HepG2 (cell line): ENCODE measurements around the gene RARS2. TPM values are rescaled to one million over a fixed set of nuclear protein-coding genes. Genes with fewer than 3 reads are reported as not detected.
A peak's percentile ranks its signal among the peaks of the same experiment; 100 is the strongest.

Experiments
- ASH2L ChIP-seq: fragments of 300-600, 200-600 bp; sonication (generic); IDR thresholded peaks from 2 replicates; pipeline ENCODE4 v1.7.0; 2017; ENCODE audit warnings: low read depth, mild to moderate bottlenecking, moderate library complexity, mixed read lengths, low read length; ENCODE audit not compliant: insufficient read length
- ATF7-NPFF ChIP-seq: sonication (generic); formaldehyde crosslinking; IDR thresholded peaks from 2 replicates; pipeline ENCODE4 v1.8.1; 2023; ENCODE audit warnings: mild to moderate bottlenecking, low read depth, missing genetic modification reagents, moderate library complexity
- CBX2 ChIP-seq, 2 experiments: fragments of 200-600 bp in 1 of 2; sonication (generic); formaldehyde crosslinking in 1 of 2; IDR thresholded peaks; 2 replicates each; pipeline versions ENCODE4 v1.7.0 to v1.8.1; 2018 to 2022; ENCODE audit warnings: low read depth in 2 of 2, low read length in 1 of 2, mild to moderate bottlenecking in 1 of 2, missing genetic modification reagents in 1 of 2
- CREM ChIP-seq, 2 experiments: sonication (generic) in 1 of 2; formaldehyde crosslinking in 1 of 2; IDR thresholded peaks; 2 replicates each; pipeline versions ENCODE4 v1.4.0 to v1.6.1; 2016 to 2020; ENCODE audit warnings: antibody characterized with exemption in 1 of 2, mild to moderate bottlenecking in 1 of 2, missing genetic modification reagents in 1 of 2
- ELF3 ChIP-seq: IDR thresholded peaks from 2 replicates; pipeline ENCODE4 v1.6.1; 2016; ENCODE audit warnings: missing genetic modification reagents, missing compliant biosample characterization
- ELK4 ChIP-seq: sonication (generic); formaldehyde crosslinking; IDR thresholded peaks from 2 replicates; pipeline ENCODE4 v1.9.0; 2021; ENCODE audit warnings: missing genetic modification reagents, borderline replicate concordance
- MAFF ChIP-seq: IDR thresholded peaks from 2 replicates; pipeline ENCODE4 v1.6.1; 2011; ENCODE audit warnings: low read depth, low read length, improper control_type of control experiment
- ZKSCAN8 ChIP-seq: IDR thresholded peaks from 2 replicates; pipeline ENCODE4 v1.6.1; 2016; ENCODE audit warnings: borderline replicate concordance, missing genetic modification reagents, missing compliant biosample characterization
- ZNF232 ChIP-seq: sonication (generic); formaldehyde crosslinking; IDR thresholded peaks from 2 replicates; pipeline ENCODE4 v1.4.0; 2020; ENCODE audit warnings: missing genetic modification reagents, borderline replicate concordance
- ZNF256 ChIP-seq: sonication (generic); formaldehyde crosslinking; conservative IDR thresholded peaks from 2 replicates; pipeline ENCODE4 v1.4.0; 2020; ENCODE audit warnings: missing genetic modification reagents
- ZNF512 ChIP-seq: sonication (generic); formaldehyde crosslinking; IDR thresholded peaks from 2 replicates; pipeline ENCODE4 v1.4.0; 2020; ENCODE audit warnings: mild to moderate bottlenecking, missing genetic modification reagents
- polyA plus RNA-seq, 8 experiments: library from polyadenylated mRNA; depleted of rRNA in 3 of 8; stranded (reverse) in 7 of 8; unstranded in 1 of 8; fragments of >200 nt; fragmentation: Illumina TruSeq in 4 of 8; extraction: Trizol in 4 of 8; gene quantifications; 2 replicates each; pipeline versions ENCODE4 v1.2.1 to v1.2.3, GENCODE V29; 2011 to 2016; ENCODE audit warnings: low read depth in 4 of 8, missing spikeins in 1 of 8, mixed read lengths in 1 of 8; ENCODE audit not compliant: insufficient read depth in 1 of 8
- total RNA-seq, 5 experiments: library from RNA; depleted of rRNA; stranded (reverse); fragments of >200 nt; fragmentation: Illumina TruSeq; extraction: Trizol; gene quantifications; 2 replicates each; pipeline ENCODE4 v1.2.3, GENCODE V29; 2016; ENCODE audit warnings: low read depth in 1 of 5
- TF ChIP-seq, protein P1 (sequence below): sonication (generic); formaldehyde crosslinking; IDR thresholded peaks from 2 replicates; pipeline ENCODE4 v1.8.0; 2022; ENCODE audit warnings: low read depth, missing genetic modification reagents

Gene RARS2
- total and polyA plus RNA-seq, 2 of the 13 experiments (the other 11 are each of a cell fraction or from before 2014, with no cell fraction given): 23.4 to 80.1 TPM

GRCh38 chr6:87534377-87535047 lies 55.3 kb downstream of the RARS2 start (continued):
- TF ChIP-seq, protein P1, sequence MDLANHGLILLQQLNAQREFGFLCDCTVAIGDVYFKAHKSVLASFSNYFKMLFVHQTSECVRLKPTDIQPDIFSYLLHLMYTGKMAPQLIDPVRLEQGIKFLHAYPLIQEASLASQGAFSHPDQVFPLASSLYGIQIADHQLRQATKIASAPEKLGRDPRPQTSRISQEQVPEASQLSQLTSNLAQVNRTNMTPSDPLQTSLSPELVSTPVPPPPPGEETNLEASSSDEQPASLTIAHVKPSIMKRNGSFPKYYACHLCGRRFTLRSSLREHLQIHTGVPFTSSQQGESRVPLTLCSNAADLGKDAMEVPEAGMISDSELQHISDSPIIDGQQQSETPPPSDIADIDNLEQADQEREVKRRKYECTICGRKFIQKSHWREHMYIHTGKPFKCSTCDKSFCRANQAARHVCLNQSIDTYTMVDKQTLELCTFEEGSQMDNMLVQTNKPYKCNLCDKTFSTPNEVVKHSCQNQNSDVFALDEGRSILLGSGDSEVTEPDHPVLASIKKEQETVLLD: no peak
- TF ChIP-seq ZNF512 (no peak), CREM (IDR thresholded peaks at IDR 0.05) (peak; percentile 79), CREM (CRISPR knock-in tag; IDR thresholded peaks at IDR 0.05) (no peak), CBX2 (IDR thresholded peaks at IDR 0.05; ENCODE audit: low read depth, low read length) (no peak), CBX2 (CRISPR knock-in tag; IDR thresholded peaks at IDR 0.05; ENCODE audit: low read depth) (no peak), ELF3 (CRISPR knock-in tag) (peak; percentile 64), MAFF (no peak), ZNF232 (CRISPR knock-in tag) (no peak), ZKSCAN8 (CRISPR knock-in tag) (peak; percentile 81; the same call in 1 of the 2 replicates), ELK4 (CRISPR knock-in tag) (no peak), ZNF256 (CRISPR knock-in tag) (no peak), ASH2L (peak; percentile 60), ATF7-NPFF (no peak)
